ENCODE measurements around the gene LEPR.

- TF ChIP-seq CTCF (IDR thresholded peaks at IDR 0.05) (peak; percentile 16 to 22), EP300 (IDR thresholded peaks at IDR 0.05) (no peak), POLR2AphosphoS5 (IDR thresholded peaks at IDR 0.05) (no peak)
These were observed 10.7 kb downstream of the LEPR start for GRCh38 chr1:65431111-65431705.
